Activated CD4-positive, CD25-positive, alpha-beta regulatory T cell treated with anti-CD3 and anti-CD28 coated beads, Interleukin-2, amount 50 U/mL, for 72 hours (primary cell): ENCODE measurements around the gene CPLX4.

Source experiments
- DNase-seq: peaks from one replicate; pipeline ENCODE4 v3.0.0; 2021

CPLX4 gene

DNA sequence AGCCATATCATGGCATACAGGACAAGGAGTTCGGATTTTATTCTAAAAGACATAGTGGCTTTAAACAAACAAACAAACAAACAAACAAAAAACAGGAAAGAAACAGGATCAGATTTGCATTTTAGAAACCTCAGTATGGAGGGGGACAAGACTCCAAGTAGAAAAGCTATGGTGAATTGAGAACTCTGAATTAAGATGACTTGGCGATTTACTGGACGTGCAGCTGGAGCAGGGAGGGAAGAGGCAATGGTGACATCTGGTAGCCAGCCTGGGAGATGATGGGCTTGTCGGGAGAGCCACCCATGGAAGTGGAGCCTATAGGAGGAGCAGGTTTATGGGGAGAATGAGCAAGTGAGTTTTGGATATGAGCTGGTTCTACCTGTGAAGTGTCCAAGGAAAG, 13.2 kb downstream of the CPLX4 start:
- DNase-seq: no peak

- no peak for DNase-seq
Measured at GRCh38 chr18:59303656-59304195, 14.7 kb downstream of the CPLX4 start.

GRCh38 chr18:59303006-59303405, 15.4 kb downstream of the CPLX4 start:
- no peak for DNase-seq

- no peak for DNase-seq
Measured at GRCh38 chr18:59301929-59302328, 16.5 kb downstream of the CPLX4 start.

- DNase-seq: no peak
Measured at GRCh38 chr18:59300676-59301285, 17.7 kb downstream of the CPLX4 start.

- DNase-seq: no peak
Measured at GRCh38 chr18:59298871-59299270, 19.6 kb downstream of the CPLX4 start.

GRCh38 chr18:59293317-59293716, 25.1 kb downstream of the CPLX4 start:
- DNase-seq: no peak

GRCh38 chr18:59286341-59286740, 32.1 kb downstream of the CPLX4 start:
- DNase-seq: no peak

GRCh38 chr18:59282341-59282740, 36.1 kb downstream of the CPLX4 start:
- no peak for DNase-seq

DNA sequence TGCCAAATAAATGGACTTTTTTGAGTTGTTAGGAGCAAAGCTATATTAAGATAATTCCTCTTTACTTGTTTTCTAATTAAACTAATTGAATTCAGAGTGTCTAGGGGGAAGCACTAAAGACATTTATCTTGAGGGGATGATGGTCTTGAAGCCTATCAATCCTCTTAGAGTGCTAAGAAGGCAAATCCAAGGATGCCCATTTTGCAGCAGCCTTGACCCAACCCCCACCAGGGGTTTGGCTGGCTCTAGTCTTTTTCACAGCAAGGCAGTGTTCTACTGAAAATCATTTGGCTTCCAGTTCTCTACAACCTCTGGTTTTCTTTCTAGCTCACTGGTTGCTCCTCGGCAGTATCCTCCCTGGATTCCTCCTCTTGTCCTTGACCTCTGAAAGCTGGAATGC, 38.7 kb downstream of the CPLX4 start:
- no peak for DNase-seq

GRCh38 chr18:59279193-59279592, 39.3 kb downstream of the CPLX4 start:
- no peak for DNase-seq

GRCh38 chr18:59278793-59279192, 39.7 kb downstream of the CPLX4 start:
- no peak for DNase-seq

DNA sequence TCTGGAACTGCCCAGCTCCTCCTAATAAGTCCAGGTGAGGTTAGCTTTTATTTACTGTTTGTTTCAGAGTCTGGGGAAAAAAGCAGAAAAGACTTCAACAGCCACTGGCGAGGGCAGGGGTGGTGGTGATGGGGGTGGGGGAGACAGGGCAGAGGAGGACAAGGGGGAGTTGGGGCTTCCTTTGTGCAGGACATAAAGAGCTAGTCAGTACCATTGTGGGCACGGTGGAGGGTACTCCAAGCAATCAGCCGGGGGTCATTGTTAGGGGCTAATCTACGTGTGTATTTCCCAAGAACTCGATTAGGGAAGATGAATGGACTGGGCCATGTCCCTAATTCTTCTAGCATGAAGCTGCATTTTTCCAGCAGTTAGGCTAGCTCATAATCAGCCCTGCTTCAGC, 42.4 kb downstream of the CPLX4 start:
- DNase-seq: no peak

GRCh38 chr18:59275406-59275949, 43.0 kb downstream of the CPLX4 start:
- no peak for DNase-seq

DNA sequence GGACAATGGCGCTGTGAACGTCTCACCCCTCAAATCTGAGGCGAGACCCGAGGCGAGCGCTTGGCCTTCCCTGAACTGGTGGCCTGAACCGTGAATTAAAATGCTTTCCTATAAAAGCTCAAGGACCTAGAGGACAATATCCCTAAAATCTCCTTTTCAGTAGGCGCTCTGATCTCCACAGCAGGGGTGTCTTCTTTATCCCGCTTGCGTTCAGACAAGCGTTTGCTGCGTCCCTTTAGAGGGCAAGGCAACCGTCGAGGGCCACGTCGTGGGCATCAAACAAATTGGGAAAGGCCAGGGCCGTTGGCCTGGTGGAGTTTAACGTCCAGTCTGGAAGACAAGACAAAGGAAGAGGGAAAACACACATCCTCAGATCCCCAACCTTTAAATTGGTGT, 43.9 kb downstream of the CPLX4 start:
- DNase-seq: no peak

- DNase-seq: no peak
Measured at GRCh38 chr18:59273759-59274532, 44.5 kb downstream of the CPLX4 start.

- no peak for DNase-seq
Measured at GRCh38 chr18:59272891-59273758, 45.3 kb downstream of the CPLX4 start, which contains the start of gene RAX. RAX (minus strand) TSS chr18:59273454; CDS start chr18:59273206, 248 bp downstream.

GRCh38 chr18:59272221-59272888, 46.1 kb downstream of the CPLX4 start:
- DNase-seq: no peak

DNA sequence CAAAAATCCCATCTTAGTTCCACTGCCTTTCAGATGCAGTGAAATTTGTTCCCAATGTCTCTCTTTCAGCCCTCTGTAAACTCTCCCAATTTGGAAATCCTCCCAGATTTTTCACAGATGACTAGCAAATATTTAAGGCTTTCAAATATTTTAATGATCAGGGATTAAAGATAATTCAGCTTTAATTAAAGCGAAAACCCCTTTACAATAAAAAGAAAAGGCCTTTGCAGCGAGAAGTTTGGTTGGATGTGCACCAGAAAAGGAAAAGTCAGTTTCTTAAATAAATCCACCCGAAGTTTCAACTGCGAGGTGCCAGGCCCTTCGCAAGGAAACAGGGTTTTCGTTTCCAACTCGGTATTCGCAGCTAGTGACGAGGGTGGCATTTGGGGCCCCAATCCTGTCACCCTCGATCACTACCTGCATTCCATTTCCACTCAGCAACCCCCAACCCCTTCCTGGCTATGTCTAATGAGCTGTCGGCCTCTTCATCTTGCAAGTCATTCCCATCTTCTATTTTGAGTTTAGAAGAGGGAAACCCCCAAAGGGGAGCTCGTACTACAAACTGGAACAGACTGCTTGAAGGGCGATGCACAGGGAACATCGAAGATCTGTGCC, 46.7 kb downstream of the CPLX4 start:
- no peak for DNase-seq

GRCh38 chr18:59270689-59271257, 47.7 kb downstream of the CPLX4 start:
- DNase-seq: no peak

DNA sequence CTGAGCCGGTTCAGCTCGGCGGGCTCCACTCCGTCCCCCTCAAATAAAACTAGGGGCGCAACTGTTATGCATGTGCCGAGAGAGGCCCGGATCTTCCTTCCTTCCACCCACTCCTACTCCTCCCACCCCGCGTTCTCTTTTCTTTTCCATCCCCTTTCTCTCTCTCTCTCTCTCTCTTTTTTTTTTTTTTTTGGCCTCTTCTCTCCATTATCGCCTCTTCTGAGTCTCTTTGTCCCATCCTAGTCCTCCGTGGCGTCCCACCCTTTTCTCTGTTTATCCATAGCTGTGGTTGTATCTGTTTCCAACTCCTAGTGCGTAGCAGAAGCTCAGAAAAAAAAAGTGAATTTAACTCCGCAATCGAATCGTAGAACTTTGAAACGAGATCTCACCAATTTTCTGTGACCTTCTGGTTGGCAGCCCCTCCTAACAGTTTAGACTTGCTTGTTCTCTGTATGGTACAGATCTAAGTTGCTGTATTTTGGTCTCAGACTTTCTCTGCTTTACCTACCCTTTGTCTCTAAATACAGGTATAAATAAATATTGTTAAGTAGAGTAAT, 48.8 kb downstream of the CPLX4 start:
- DNase-seq: no peak
